ENCODE data around the gene ANGPT4. TPM values are rescaled to one million over a fixed set of nuclear protein-coding genes. Genes with fewer than 3 reads are reported as not detected.
"Not testable (repeated sequence)": the region's sequence is repeated elsewhere in the genome, so short reads cannot be mapped to it uniquely, and the experiment has no call there.

ANGPT4 gene
- total and polyA plus RNA-seq, 5 donors: 0.06 to 0.14 (median 0.12) TPM; not detected in 2

DNA sequence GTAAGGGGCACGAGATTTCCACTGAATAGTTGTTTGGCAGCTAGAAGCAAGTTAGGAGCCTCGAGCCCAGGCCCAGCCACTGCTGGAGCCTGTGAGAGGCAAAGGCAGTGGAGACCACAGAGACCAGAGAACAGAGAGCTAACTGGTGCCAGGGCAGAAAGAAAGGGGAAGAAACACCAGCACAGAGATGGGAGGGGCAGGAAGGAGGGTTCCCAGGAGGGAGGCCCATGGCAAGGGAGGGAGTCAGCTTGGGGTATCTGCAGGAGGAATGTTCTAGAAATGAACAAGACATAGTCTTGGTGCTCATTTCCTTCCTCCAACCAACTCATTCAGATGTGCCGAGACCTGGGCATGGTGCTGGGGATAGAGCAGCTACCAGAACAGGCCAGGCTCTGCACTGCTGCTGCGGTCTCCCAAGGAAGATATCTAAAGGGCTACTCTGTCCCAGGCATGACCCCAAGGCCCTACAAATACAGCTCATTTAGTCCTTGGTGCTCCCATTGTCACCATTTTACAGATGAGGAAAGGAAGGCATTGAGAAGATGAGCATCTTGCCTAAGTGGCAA is 10.7 kb downstream of the ANGPT4 start:
- peak in 1 of 3 donors; percentile 54 for DNase-seq
- no peaks in the 10 kb centered on the region for H3K27me3 ChIP-seq (ENCODE audit: control insufficient read depth, insufficient read depth)
- WGBS: 55% methylated on average over 4 of the region's 4 CpGs
- no peaks in the 10 kb centered on the region for H3K9me3 ChIP-seq (ENCODE audit: control insufficient read depth, low read length)
- no peak overlapping the region for H3K27ac ChIP-seq (ENCODE audit: low read length)
- H3K4me1 ChIP-seq (ENCODE audit: control insufficient read depth, insufficient read depth, low read length): no peaks in the 10 kb centered on the region
- ATAC-seq: peak in 1 of 2 donors; percentile 44
- H3K4me3 ChIP-seq (ENCODE audit: low read length): no peak overlapping the region
- intact Hi-C loops (cut with DNase I): no loop called here

DNA sequence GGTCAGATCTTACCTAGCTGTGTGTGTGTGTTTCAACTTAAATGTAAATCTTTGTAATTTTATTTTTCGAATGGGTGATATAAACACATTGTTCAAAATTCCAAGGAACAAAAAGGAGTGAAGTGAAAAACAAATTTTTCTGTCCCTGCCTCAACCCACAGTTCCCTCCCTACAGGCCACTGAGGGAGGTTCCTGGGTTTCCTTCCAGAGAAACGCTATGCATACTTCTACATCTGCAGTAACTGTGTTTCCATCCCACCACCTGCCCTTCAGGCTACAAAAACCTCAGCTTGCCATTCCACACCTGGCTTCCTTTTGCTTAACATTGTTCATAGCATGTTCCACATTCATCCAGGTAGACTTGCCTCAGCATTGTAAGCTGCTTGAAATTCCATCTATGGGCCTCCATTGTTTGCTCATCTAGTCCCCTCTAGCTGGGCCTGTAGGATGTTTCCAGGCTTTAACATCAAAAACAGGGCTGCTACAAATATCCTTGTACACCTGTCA is 12.0 kb downstream of the ANGPT4 start:
- intact Hi-C loops (cut with DNase I): no loop called here
- Histone ChIP-seq H3K27me3 (ENCODE audit: control insufficient read depth, insufficient read depth) (no peaks in the 10 kb centered on the region), H3K4me3 (ENCODE audit: low read length) (no peak overlapping the region), H3K9me3 (ENCODE audit: control insufficient read depth, low read length) (no peaks in the 10 kb centered on the region), H3K27ac (ENCODE audit: low read length) (no peak overlapping the region), H3K4me1 (ENCODE audit: control insufficient read depth, insufficient read depth, low read length) (no peaks in the 10 kb centered on the region)
- 81% methylated on average over 2 of the region's 2 CpGs for WGBS
- ATAC-seq (no peak), DNase-seq (no peak)

DNA sequence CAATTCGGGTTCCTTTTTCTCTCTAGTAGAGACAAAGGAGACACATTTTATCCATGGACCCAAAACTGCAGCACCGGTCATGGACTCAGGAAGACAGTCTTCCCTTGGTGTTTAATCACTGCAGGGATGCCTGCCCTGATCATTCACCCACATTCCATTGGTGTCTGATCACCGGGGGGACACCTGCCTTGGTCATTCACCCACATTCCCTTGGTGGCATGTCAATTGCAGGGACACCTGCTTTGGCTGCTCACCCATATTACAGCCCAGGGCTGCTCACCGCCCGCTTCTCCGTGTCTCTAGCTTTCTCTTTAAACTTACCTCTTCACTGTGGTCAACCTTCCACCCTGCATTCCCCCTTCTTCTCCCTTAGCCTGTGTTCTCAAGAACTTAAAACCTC is 18.7 kb downstream of the ANGPT4 start:
- H3K27ac ChIP-seq (ENCODE audit: low read length); H3K9me3 ChIP-seq (ENCODE audit: control insufficient read depth, low read length); intact Hi-C loops (cut with DNase I); H3K4me3 ChIP-seq (ENCODE audit: low read length); H3K4me1 ChIP-seq (ENCODE audit: control insufficient read depth, insufficient read depth, low read length); ATAC-seq; DNase-seq; H3K27me3 ChIP-seq (ENCODE audit: control insufficient read depth, insufficient read depth): not testable (repeated sequence)
- 90% methylated on average over 6 of the region's 6 CpGs for WGBS

DNA sequence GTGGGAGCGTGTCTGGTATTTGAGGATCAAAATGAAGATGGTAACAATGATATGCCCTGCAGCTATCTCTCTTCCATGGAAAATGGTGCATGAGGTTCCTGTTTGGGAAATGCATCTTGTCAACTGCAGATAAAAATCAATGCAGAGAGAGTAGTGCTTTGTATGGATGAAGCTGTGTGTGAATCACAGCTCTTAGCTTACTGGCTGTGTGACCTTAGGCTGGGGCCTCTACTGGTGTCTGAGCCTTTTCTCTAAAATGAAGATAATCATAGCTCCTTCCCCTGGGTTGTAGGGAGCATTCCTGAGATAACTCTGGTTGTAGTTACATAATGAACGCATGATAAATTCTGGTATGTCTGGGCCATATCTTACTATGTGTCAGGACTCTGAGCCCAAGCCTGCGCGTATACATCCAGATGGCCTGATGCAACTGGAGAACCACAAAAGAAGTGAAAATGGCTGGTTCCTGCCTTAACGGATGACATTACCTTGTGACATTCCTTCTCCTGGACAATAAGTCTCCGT is 19.6 kb downstream of the ANGPT4 start:
- H3K4me3 ChIP-seq (ENCODE audit: low read length): no peak overlapping the region
- peaks cover under 1% of the 10 kb centered on the region for H3K4me1 ChIP-seq (ENCODE audit: control insufficient read depth, insufficient read depth, low read length)
- DNase-seq (no peak), ATAC-seq (no peak)
- no peaks in the 10 kb centered on the region for H3K9me3 ChIP-seq (ENCODE audit: control insufficient read depth, low read length)
- no peaks in the 10 kb centered on the region for H3K27me3 ChIP-seq (ENCODE audit: control insufficient read depth, insufficient read depth)
- intact Hi-C loops (cut with DNase I): no loop called here
- WGBS: 80% methylated on average over 6 of the region's 6 CpGs
- H3K27ac ChIP-seq (ENCODE audit: low read length): no peak overlapping the region

DNA sequence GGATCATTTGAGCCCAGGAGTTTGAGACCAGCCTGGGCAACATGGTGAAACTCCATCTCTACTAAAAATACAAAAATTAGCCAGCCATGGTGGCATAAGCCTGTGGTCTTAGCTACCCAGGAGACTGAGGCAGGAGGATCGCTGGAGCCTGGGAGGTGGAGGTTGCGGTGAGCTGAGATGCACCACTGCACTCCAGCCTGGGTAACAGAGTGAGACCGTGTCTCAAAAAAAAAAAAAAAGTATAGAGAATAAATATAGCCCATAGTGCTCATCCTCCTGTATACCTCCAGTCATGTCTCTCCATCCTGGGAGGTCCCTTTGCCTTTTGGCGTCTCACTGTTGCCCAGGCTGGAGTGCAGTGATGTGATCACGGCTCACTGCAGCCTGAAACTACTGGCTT is 23.8 kb downstream of the ANGPT4 start:
- 66% methylated on average over 5 of the region's 5 CpGs for WGBS
- DNase-seq; H3K27ac ChIP-seq (ENCODE audit: low read length); H3K27me3 ChIP-seq (ENCODE audit: control insufficient read depth, insufficient read depth); H3K4me3 ChIP-seq (ENCODE audit: low read length); ATAC-seq; H3K9me3 ChIP-seq (ENCODE audit: control insufficient read depth, low read length); intact Hi-C loops (cut with DNase I): not testable (repeated sequence)
- peaks cover 11% of the 10 kb centered on the region for H3K4me1 ChIP-seq (ENCODE audit: control insufficient read depth, insufficient read depth, low read length)

DNA sequence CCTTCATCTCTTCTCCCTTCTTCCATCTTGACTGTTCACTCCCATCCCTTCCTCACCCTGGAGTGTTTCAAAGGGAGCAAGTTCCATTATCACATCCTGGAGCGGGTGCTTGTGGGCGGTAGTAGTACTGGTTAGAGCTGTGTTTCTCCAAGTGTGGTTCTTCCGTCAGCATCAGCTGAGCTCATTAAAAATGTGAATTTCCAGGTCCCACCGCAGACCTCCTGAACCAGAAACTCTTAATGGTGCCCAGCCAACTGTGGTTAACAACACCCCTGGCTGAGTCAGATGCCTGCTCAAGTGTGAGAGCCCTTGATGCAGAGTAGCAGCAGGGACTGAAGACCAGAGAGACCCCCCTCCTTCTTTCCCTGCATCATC is 24.4 kb downstream of the ANGPT4 start:
- peaks cover 11% of the 10 kb centered on the region for H3K4me1 ChIP-seq (ENCODE audit: control insufficient read depth, insufficient read depth, low read length)
- no peak overlapping the region for H3K27ac ChIP-seq (ENCODE audit: low read length)
- intact Hi-C loops (cut with DNase I): no loop called here
- no peak for DNase-seq
- no peak overlapping the region for H3K4me3 ChIP-seq (ENCODE audit: low read length)
- H3K9me3 ChIP-seq (ENCODE audit: control insufficient read depth, low read length): no peaks in the 10 kb centered on the region
- 72% methylated on average over 4 of the region's 4 CpGs for WGBS
- no peak for ATAC-seq
- no peaks in the 10 kb centered on the region for H3K27me3 ChIP-seq (ENCODE audit: control insufficient read depth, insufficient read depth)

DNA sequence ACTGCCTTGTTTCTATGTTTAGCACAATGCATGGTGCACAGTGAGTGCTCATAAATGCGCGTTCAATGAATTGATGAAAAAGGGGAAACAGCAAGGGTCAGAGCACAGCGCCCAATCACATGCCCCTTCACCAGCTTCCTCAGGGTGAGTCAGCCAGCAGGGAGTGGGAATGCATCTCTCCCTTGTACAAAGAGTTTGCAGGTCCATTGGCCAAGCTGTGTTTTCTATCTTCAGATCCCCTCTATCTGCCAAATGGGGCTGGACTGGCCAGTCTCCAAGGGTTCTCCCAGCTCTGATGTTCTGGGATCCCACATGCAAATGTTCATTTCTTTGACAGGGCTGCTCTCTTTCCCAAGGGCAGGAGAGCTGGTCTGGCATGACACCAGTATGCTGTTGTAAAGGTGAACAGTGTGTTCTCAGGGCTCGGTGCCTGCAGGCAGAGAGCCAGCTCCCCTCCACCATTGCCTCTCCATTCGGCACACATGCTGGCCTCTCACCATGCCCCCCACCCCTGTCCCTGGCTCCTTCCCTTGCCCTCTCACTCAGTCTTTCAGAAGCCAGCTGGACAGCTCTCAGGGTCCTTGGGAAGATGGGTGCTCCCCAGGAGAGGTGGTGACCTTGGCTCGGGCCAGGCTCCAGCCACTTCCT is 25.0 kb downstream of the ANGPT4 start:
- Histone ChIP-seq H3K4me3 (ENCODE audit: low read length) (no peak overlapping the region), H3K27me3 (ENCODE audit: control insufficient read depth, insufficient read depth) (no peaks in the 10 kb centered on the region), H3K27ac (ENCODE audit: low read length) (no peak overlapping the region), H3K9me3 (ENCODE audit: control insufficient read depth, low read length) (no peaks in the 10 kb centered on the region), H3K4me1 (ENCODE audit: control insufficient read depth, insufficient read depth, low read length) (peaks cover 11% of the 10 kb centered on the region)
- intact Hi-C loops (cut with DNase I): no loop called here
- peak; percentile 67 to 82 for ATAC-seq
- WGBS: 51% methylated on average over 6 of the region's 6 CpGs
- DNase-seq: peak; percentile 65 to 92 (median 72)

DNA sequence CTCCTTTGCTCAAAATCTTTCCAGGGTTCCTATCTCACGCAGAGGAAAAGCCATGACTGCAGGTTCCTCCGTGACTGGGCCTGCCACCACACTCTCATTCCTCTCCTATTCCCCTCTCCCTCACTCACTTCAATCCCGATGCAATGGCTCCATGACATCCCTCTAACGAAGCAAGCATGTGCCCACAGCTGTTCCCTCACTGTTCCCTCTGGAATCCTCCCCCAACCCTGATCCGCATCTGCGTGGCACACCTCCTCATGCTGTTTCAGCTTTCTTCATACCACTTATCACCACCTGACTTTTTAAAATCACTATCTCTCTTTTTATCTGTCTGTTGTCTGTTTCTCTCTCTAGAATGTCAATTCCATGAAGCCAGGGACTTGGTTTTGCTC is 25.5 kb downstream of the ANGPT4 start:
- H3K9me3 ChIP-seq (ENCODE audit: control insufficient read depth, low read length): no peaks in the 10 kb centered on the region
- peaks cover 11% of the 10 kb centered on the region for H3K4me1 ChIP-seq (ENCODE audit: control insufficient read depth, insufficient read depth, low read length)
- no peak overlapping the region for H3K27ac ChIP-seq (ENCODE audit: low read length)
- no peak overlapping the region for H3K4me3 ChIP-seq (ENCODE audit: low read length)
- DNase-seq (no peak), ATAC-seq (no peak)
- no peaks in the 10 kb centered on the region for H3K27me3 ChIP-seq (ENCODE audit: control insufficient read depth, insufficient read depth)
- 56% methylated on average over 6 of the region's 6 CpGs for WGBS
- intact Hi-C loops (cut with DNase I): no loop called here

DNA sequence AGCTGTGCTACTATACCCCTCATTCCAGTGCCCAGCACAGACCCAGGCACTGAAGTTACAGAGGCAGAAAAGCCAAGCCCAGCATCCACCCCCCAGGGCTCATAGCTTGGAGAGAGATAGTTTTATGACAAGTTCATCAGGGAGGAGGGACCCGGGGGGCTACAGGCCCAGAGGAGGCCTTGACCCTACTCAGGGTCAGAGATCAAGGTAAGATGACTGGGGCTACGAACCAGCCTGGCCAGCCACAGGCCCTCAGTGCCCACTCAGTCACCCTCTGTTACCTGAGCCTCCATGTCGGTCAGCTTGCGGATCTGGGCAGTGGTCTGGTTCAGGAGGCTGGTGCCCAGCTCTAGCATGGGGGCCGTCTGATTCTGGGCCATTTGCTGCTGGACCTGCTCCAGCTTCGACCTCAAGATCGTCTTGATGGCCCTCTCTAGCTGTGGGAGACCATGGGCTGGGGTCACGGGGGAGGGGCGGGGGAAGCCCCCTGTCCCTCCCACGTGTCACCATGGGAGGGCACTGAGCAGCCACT is 26.1 kb downstream of the ANGPT4 start:
- DNase-seq (peak in 1 of 3 donors; percentile 45), ATAC-seq (no peak)
- Histone ChIP-seq H3K4me3 (ENCODE audit: low read length) (no peak overlapping the region), H3K27me3 (ENCODE audit: control insufficient read depth, insufficient read depth) (no peaks in the 10 kb centered on the region), H3K4me1 (ENCODE audit: control insufficient read depth, insufficient read depth, low read length) (peaks cover 11% of the 10 kb centered on the region), H3K9me3 (ENCODE audit: control insufficient read depth, low read length) (no peaks in the 10 kb centered on the region), H3K27ac (ENCODE audit: low read length) (no peak overlapping the region)
- intact Hi-C loops (cut with DNase I): no loop called here
- WGBS: 73% methylated on average over 10 of the region's 10 CpGs

DNA sequence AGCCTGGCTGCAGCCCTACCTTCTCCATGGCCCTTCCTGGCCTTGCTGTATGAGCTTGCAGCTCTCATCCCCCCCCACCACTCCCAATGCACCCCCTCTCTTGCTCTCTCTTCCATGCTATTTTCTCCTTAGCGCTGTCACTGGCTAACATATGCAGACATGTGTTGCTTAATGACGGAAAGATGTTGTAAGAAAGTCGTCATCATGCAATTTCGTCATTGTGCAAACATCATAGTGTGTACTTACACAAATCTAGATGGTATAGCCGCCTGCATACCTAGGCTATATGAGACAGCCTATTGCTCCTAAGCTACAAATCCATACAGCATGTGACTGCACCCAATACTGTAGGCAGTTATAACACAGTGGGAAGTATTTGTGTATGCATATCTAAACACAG is 27.0 kb downstream of the ANGPT4 start:
- 87% methylated on average over 5 of the region's 5 CpGs for WGBS
- no peak for ATAC-seq
- intact Hi-C loops (cut with DNase I): no loop called here
- no peaks in the 10 kb centered on the region for H3K27me3 ChIP-seq (ENCODE audit: control insufficient read depth, insufficient read depth)
- H3K4me3 ChIP-seq (ENCODE audit: low read length): no peak overlapping the region
- H3K4me1 ChIP-seq (ENCODE audit: control insufficient read depth, insufficient read depth, low read length): peaks cover 11% of the 10 kb centered on the region
- no peak overlapping the region for H3K27ac ChIP-seq (ENCODE audit: low read length)
- no peak for DNase-seq
- no peaks in the 10 kb centered on the region for H3K9me3 ChIP-seq (ENCODE audit: control insufficient read depth, low read length)

DNA sequence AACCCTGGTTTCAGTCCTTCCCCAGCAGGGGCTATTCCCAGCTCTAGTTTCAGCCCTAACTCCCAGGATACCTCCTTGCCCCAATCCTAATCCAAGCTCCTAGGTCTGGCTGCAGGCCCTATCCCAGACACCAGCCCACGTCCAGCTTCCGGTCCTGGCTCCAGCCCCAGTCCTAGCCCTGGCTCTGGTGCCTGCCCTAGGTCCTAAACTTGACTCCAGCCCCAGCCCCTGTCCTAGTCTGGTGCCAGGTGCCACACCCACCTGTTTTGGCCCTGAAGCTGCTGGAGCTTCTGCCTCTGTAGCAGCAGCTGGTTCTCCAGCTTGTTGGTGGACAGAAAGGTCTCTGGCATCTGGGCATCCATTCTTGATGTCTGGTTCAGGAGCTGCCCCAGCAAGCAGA is 28.1 kb downstream of the ANGPT4 start:
- ATAC-seq (peak; percentile 21 to 48), DNase-seq (peak; percentile 29 to 81 (median 72))
- Histone ChIP-seq H3K4me3 (ENCODE audit: low read length) (no peak overlapping the region), H3K4me1 (ENCODE audit: control insufficient read depth, insufficient read depth, low read length) (peaks cover 11% of the 10 kb centered on the region), H3K9me3 (ENCODE audit: control insufficient read depth, low read length) (no peaks in the 10 kb centered on the region), H3K27me3 (ENCODE audit: control insufficient read depth, insufficient read depth) (no peaks in the 10 kb centered on the region), H3K27ac (ENCODE audit: low read length) (no peak overlapping the region)
- intact Hi-C loops (cut with DNase I): no loop called here
- 45% methylated on average over 2 of the region's 2 CpGs for whole genome bisulfite sequencing
